Activated T-cell treated with anti-CD3 and anti-CD28 coated beads, Interleukin-2, amount 50 U/mL, for 48 hours (primary cell): ENCODE measurements around the gene EEF1AKMT2.

Experiments used
- DNase-seq, 2 experiments: peaks; one replicate each; pipeline ENCODE4 v3.0.0-alpha.2; 2020

Gene EEF1AKMT2

DNA sequence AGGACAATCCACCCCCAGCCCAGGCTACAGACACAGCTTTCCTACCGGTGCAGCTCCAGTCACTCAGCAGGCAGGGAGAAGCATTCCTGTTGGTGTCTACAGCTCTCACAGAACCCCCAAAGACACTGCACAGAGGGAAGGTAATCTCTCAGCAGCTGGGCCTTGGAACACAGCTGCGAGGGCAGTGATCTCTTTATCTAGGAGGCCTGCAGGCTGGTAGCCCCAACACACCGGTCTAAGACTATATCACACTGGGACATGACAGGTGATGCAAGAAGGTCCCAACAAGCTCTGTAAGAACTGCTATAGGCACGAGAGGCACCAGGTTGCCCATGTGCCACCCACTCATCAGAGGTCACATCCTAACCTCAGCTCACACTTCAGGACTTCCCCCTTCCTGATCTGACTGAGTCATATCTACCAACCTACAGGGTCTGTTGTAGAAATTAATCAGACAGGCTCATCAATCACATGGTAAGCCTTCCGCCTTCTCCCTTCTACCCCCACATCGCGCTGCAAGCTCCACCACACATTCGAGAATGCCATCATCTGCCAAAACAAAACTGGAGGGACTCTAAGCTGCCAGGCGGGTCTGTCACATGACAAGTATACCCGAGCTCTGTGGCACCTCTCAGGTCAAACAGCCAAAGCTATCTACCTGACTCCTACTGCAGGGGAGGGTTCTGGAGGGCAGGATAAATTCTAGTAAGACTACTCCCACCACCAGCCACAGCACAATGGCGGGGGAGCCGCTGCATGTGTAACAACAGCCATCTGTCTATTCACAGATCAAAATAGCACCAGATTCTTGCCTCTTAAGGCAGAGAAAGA lies 73.6 kb downstream of the EEF1AKMT2 start:
- DNase-seq = peak; percentile 83 to 85

DNA sequence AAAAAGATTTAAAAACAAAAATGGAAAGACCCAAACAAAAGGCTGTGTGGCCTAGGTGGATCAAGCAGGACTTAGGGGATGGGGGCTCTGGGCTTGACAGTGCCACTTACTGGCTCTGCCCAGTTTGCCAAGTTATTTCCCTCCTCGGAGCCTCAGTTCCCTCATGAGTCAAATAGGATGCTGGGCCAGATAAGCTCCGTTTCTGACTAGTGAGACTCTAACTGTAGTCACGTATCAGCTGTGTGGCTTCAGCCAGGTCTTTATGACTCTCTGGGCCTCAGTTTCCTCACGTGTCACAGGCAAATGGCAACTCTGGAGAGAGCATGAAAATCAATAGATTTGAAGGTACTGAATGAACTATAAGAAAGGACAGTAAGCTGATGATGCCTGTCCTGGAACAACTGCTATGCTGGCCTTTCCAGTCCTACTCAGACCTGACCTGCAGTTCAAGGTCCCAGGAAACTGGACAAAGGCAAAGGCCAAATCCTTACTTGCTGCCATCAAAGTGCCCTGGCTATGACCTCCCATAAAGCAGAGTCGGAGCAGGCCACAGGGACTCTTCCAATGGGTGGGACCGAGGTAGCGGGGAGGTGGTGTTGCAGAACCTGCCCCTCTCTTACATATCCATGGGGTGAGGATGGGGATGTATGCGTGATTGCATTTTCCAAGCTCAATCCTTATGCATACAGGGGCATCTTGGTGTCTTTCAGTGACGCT lies 74.5 kb downstream of the EEF1AKMT2 start:
- peak in 1 of 2 experiments; percentile 37 for DNase-seq

DNA sequence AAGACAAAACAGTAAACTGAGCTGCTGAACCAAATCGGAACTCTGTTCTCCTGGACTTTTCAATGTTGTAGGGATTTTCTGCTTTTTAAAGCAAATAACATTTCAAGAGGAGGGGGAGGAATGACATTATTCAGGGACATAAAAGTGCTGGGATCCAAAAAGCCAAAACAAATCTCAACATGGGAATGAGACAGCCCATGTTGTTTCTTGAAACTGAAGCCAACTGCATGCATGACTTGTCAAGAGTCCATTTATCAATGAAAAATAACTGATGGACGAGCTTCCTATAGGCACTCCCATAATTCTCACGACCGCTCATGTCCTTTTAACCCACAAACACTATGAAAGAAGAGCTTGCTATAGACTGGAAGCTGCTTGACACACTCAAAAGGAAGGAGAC lies 75.3 kb downstream of the EEF1AKMT2 start:
- DNase-seq = no peak

DNA sequence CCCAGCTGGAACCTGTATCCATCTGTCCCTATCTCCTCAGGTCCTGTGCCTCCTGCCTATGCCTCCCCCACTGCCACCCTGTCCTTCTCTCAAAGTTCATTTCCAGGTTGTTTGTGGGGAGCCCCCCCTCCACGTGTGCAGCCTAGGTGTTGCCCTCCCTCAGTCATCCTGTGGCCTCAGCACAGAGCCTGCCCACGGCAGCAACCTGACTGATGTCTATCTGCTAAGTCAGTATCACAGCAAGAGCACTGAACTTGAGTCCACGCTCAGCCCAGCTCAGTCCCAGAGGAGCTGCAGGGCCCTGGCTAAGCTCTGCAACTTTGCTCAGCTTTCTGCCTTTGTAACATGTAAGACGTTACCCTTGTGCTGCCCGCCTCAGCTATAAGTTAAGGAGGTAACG lies 76.2 kb downstream of the EEF1AKMT2 start:
- DNase-seq = peak in 1 of 2 experiments; percentile 38

DNA sequence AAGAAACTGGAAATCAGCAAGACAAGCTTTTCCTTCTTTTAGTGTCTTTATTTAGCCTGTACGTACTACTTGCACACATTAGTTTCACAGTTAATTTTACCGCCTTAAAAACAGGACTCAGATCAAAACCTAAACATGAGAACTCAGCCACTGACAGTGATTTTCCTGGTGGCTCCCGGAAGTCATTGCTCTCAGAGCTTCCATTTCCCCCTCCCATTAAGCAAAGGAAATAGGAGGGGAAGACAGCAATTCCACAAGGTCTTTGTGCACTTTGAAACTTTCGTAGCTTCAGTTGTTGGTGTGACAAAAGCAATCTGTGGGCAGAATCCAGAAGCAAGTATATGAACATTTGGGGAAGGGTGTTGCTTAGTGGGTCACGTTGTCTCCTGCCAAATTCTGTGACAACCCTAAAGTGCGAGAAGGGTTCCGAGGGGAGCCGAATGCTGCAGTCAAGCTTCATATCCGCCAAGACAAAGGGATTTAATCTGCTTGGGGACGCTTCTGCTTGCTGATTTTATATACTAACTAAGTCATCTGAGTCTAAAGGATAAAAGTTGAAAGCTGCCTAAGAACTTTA lies 77.9 kb downstream of the EEF1AKMT2 start:
- no peak for DNase-seq

DNA sequence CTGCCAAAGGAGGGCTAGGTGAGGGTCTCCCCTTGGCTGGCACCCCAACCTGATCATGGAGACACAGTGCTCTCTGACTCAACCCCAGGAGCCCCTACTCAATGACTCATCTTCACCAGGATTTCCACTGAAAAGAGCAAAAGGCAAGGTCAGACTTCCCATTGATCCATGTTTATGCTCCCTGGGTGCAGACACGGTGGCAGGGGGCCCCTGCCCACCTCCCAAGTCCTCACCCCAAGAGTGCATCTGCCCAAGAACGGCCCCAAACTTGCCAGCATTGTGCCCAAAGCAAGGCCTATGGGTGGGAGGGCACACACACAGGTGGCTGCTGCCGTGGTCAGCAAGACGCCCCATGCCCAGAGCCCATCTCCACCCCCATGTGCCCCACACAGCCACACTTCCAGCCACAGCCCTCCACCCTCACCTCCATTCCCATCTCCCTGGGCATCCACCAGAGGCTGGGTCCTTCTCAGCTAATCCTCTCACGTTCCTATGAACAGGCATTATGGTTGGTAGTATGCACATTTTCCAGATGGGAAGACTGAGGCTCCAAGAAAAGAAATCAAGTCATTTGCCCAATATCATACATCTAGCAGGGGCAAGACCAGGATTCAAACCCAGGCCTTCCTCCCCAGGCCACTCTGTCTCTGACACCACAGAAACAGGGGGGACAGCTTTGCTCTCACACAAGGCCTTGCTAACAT lies 78.8 kb downstream of the EEF1AKMT2 start:
- no peak for DNase-seq

DNA sequence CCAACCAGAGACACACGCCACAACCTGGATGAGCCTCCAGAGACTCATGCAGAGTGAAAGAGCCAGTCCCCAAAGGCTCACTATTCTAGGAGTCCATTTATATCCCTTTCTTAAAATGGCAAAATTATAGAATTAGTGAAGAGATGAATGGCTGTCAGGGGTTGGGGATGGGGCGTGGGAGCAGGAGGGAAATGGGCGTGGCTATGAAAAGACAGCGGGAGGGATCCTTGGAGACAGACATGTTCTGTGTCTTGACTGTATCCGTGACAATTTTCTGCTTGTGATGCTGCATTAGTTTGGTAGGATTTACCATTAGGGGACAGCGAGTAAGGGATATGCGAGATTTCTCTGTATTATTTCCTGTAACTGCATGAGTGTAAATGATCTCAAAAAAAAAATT lies 80.5 kb downstream of the EEF1AKMT2 start:
- no peak for DNase-seq

DNA sequence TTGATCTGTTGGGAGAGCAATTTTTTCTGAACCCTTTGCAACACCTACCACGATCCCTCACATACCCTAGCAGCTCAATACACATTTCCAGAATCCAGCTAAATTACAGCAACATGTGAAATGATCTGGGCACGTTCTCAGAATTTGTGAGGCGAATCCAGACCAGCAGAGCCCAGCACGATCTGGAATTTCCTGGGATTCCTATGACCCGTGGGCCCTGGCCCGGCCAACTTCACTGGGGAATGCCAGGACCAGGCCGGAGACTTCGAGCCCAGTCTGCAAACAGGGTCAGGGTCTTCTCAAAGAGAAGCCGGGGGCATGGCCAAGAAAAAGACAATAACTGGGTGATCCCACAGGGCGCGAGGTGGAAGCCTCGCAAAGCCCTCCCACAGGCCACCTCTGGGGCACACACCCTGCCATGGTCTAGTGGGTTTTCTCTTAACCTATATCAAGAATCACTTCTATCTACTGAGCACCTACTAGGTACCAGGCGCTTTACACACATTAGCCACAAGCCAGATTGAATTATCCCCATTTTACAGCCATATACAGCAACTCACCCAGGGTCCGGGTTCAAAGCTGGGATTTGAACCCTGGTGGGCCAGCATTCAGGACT lies 81.3 kb downstream of the EEF1AKMT2 start:
- no peak for DNase-seq

DNA sequence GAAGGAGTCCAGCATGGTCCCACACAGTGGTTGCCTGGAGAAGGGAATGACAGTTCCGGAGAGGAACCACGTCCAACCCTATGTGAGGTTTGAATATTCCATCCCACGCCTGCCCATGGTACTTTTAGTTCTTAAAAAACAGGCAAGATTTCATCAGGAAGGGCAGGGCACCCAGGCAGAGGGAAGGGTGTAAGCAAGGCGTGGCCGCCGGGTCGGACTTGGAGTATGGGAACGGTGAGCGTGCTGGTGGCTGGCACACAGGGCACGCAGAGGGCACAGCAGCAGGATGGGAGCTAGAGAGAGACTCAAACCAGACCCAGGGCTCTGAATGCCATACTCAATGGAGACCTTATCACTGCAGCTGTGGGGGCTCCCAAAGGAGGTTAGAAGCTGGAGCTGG lies 81.8 kb downstream of the EEF1AKMT2 start:
- no peak for DNase-seq

DNA sequence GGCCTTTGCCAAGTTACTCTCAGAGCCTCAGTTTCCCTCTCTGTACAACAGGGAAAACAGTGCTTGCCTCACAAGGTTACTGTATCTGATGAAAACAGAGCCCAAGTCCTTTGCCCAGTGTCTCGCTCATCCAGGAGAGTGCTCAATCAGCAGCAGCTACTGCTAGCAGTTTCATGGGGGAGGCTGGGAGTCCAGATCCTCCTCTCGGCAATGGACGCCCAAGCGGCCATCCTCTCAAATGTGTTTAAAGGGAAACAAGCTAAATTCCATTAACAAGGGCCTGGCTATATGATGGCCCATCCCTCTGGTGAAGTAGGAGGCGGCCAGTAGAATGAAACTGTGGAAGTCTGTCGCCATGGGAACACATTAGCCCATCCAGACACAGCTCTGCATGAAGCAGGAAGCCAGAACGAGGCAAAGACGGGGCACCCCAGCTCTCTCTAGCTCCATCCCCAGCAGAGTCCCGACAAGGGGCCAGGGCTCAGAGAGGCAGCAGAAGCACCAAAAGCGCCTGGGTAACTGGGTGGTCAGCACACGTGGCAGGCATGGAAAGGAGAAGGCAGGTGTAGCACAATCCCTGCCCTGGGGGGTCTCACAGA lies 82.7 kb downstream of the EEF1AKMT2 start:
- DNase-seq = no peak

DNA sequence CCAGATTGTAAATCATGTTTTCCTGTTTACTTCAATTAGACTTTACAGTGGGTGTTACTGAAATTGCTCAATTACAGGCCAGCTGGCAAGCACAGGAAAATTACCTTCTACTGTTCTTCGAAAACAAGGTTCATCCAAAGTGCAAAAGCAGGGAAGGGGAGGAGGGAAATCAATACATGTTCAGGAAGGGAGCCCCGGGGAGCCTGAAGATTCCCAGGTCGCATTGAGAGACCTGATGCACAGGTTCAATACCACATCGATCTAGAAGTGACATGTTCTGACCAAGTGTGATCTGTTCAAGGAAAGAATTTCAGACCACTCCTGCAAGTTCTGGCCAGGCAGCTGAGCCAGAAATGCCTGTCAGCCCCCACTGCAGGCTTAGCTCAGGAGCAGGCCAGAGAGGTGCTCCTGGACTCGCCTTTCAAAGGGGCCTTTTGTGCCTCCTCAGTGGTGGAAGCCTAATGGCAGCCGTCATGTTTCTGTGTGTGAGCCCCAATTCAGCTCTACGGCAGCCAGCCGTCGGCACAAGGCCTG lies 83.4 kb downstream of the EEF1AKMT2 start:
- DNase-seq = no peak
